ENCODE results near the gene CPNE9. TPM values are rescaled to one million over a fixed set of nuclear protein-coding genes. Genes with fewer than 3 reads are reported as not detected.

Gene CPNE9
- total and polyA plus RNA-seq, 2 of the 13 experiments (the other 11 are each of a cell fraction or from before 2014, with no cell fraction given): 0.20 TPM; not detected in 1

GRCh38 chr3:9749645-9750555 lies 46.3 kb downstream of the CPNE9 start, which contains the start of gene OGG1 (continued):
- no peak; the same call in 1 of the 2 replicates for TF ChIP-seq ZBTB25 (CRISPR knock-in tag; IDR thresholded peaks at IDR 0.05)
- TF ChIP-seq ATF2 (CRISPR knock-in tag; IDR thresholded peaks at IDR 0.05): no peak; the same call in 1 of the 2 replicates
- no peak for TF ChIP-seq ZNF776 (CRISPR knock-in tag; IDR thresholded peaks at IDR 0.05)
- no peak for TF ChIP-seq PLRG1 (conservative IDR thresholded peaks at IDR 0.05)
- TF ChIP-seq STAT6 (CRISPR knock-in tag; IDR thresholded peaks at IDR 0.05; ENCODE audit: borderline replicate concordance): peak; percentile 53; the same call in 1 of the 2 replicates
- no peak for TF ChIP-seq ZNF281 (CRISPR knock-in tag; IDR thresholded peaks at IDR 0.05; ENCODE audit: borderline replicate concordance)
- TF ChIP-seq ZNF501 (CRISPR knock-in tag; IDR thresholded peaks at IDR 0.05): peak; percentile 56; the same call in 1 of the 2 replicates
- TF ChIP-seq PAXIP1 (CRISPR knock-in tag; conservative IDR thresholded peaks at IDR 0.05): no peak; the same call in 1 of the 2 replicates
- TF ChIP-seq TP53 (CRISPR knock-in tag; conservative IDR thresholded peaks at IDR 0.05): no peak
- no peak for TF ChIP-seq SRSF9 (IDR thresholded peaks at IDR 0.05; ENCODE audit: borderline replicate concordance, insufficient read depth, low read depth, low read length, poor library complexity, severe bottlenecking)
- no peak for TF ChIP-seq TEAD2 (CRISPR knock-in tag; IDR thresholded peaks at IDR 0.05)
- peak; percentile 72; the same call in 1 of the 2 replicates for TF ChIP-seq ZFP37 (CRISPR knock-in tag; IDR thresholded peaks at IDR 0.05; ENCODE audit: borderline replicate concordance)
- TF ChIP-seq ZNF234 (CRISPR knock-in tag; conservative IDR thresholded peaks at IDR 0.05): no peak
- TF ChIP-seq SMC3 (IDR thresholded peaks at IDR 0.05; ENCODE audit: low read length): no peak
- no peak for TF ChIP-seq RFXANK (CRISPR knock-in tag; IDR thresholded peaks at IDR 0.05)
- peak; percentile 74 for TF ChIP-seq PHF8 (CRISPR knock-in tag; IDR thresholded peaks at IDR 0.05)
- peak; percentile 62 to 73 for TF ChIP-seq POLR2A (IDR thresholded peaks at IDR 0.05; ENCODE audit: insufficient read depth in 1 of 2, low read depth in 2 of 2, low read length in 2 of 2)

All from HepG2 (cell line).